Hepatocyte (in vitro differentiated cells): ENCODE data around the gene EEFSEC. TPM values are rescaled to one million over a fixed set of nuclear protein-coding genes. Genes with fewer than 3 reads are reported as not detected.

Experiments used
- DNase-seq: peaks from one replicate; pipeline ENCODE4 v3.0.0-alpha.2; 2016; ENCODE audit warnings: low spot score
- H2AFZ ChIP-seq: fragments of 200-600 bp; sonication (generic); 2 replicates; pipeline ENCODE4 v1.6.0; 2016; ENCODE audit warnings: antibody characterized with exemption, mild to moderate bottlenecking
- H3K27ac ChIP-seq: fragments of 200-600 bp; sonication (generic); 2 replicates; pipeline ENCODE4 v1.5.1; 2016; ENCODE audit warnings: mild to moderate bottlenecking
- H3K27me3 ChIP-seq: fragments of 200-600 bp; sonication (generic); 2 replicates; pipeline ENCODE4 v1.6.1; 2016
- H3K36me3 ChIP-seq: fragments of 200-600 bp; sonication (generic); replicated peaks from 2 replicates; pipeline ENCODE4 v1.5.1; 2016; ENCODE audit warnings: low read depth; ENCODE audit not compliant: insufficient read depth
- H3K4me1 ChIP-seq: fragments of 200-600 bp; sonication (generic); 2 replicates; pipeline ENCODE4 v1.5.1; 2016; ENCODE audit warnings: mild to moderate bottlenecking, moderate library complexity; ENCODE audit not compliant: insufficient read depth
- H3K4me2 ChIP-seq: fragments of 200-600 bp; sonication (generic); 2 replicates; pipeline ENCODE4 v1.6.0; 2016
- H3K4me3 ChIP-seq: fragments of 200-600 bp; sonication (generic); 2 replicates; pipeline ENCODE4 v1.5.1; 2016; ENCODE audit warnings: mild to moderate bottlenecking
- H3K79me2 ChIP-seq: fragments of 200-600 bp; sonication (generic); 2 replicates; pipeline ENCODE4 v1.6.0; 2017; ENCODE audit warnings: mild to moderate bottlenecking
- H3K9me2 ChIP-seq: fragments of 200-600 bp; sonication (generic); replicated peaks from 2 replicates; pipeline ENCODE4 v1.6.0; 2017; ENCODE audit warnings: mild to moderate bottlenecking; ENCODE audit not compliant: insufficient read depth
- H3K9me3 ChIP-seq: fragments of 200-600 bp; sonication (generic); 2 replicates; pipeline ENCODE4 v1.5.1; 2016; ENCODE audit warnings: low read depth, mild to moderate bottlenecking
- H4K20me1 ChIP-seq: fragments of 200-600 bp; sonication (generic); 2 replicates; pipeline ENCODE4 v1.6.0; 2016; ENCODE audit warnings: mild to moderate bottlenecking; ENCODE audit not compliant: insufficient read depth, poor library complexity, severe bottlenecking
- EZH2 ChIP-seq: fragments of 200-600 bp; sonication (generic); IDR thresholded peaks from 2 replicates; pipeline ENCODE4 v1.6.1; 2016; ENCODE audit warnings: antibody characterized with exemption, mild to moderate bottlenecking, borderline replicate concordance
- EZH2phosphoT487 ChIP-seq: fragments of 200-600 bp; sonication (generic); IDR thresholded peaks from one replicate; pipeline ENCODE4 v1.6.1; 2018; ENCODE audit warnings: antibody characterized with exemption, mild to moderate bottlenecking, low read depth, moderate library complexity; ENCODE audit not compliant: unreplicated experiment, severe bottlenecking
- WGBS: methylation state at CpG from one replicate; pipeline ENCODE4 v1.1.6; 2016; ENCODE audit warnings: low lambda C conversion rate; ENCODE audit errors: missing lambda C conversion rate; 5-methylcytosine and 5-hydroxymethylcytosine counted together
- polyA plus RNA-seq: library from polyadenylated mRNA; unstranded; fragments of >200 nt; fragmentation: Nextera tagmentation; extraction: Ambion mirVana; gene quantifications from 2 replicates; pipeline ENCODE4 v1.2.1, GENCODE V29; 2016
- total RNA-seq: library from RNA; depleted of rRNA; stranded (reverse); fragments of >200 nt; gene quantifications from 2 replicates; pipeline ENCODE4 v1.2.3, GENCODE V29; 2014
- TF ChIP-seq, protein P1 (sequence below): fragments of 200-600 bp; sonication (generic); IDR thresholded peaks from 2 replicates; pipeline ENCODE4 v1.5.1; 2016; ENCODE audit warnings: antibody characterized with exemption, mild to moderate bottlenecking; ENCODE audit not compliant: poor library complexity

EEFSEC gene
- total and polyA plus RNA-seq, 2 experiments from 2014 or later: 9.8 to 17.5 TPM

DNA sequence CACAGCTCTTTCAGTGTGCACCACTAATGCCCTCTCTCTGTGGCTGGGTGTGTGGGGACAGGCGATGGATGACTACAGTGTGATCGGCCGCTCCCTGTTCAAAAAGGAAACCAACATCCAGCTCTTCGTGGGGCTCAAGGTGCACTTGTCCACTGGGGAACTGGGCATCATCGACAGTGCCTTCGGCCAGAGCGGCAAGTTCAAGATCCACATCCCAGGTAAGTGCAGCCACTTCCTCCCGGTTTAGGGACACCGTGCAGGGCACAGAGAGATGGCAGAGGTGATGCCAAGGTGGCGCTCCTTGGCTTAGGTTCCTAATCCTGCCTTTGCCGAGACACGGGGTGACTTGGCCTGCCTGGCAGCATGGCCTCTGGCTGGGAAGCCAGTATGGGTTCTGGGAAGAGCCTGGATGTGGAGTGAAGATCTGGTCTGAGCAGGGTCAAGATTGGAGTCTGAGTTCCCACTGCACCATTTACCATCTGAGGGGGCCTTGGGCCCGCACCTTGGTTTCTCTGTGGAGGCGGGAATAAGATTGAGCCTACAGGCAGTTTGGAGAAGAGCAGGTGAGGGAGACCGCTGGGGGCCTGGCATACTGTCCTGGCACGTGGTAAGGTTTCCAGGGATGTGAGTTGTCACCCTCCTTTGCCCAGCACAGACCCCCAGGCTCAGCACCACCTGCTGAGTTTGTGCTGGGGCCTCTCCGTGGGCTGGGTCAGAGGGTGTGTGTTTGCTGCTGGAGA lies 205.0 kb downstream of the EEFSEC start:
- Histone ChIP-seq H3K4me2 (no peak overlapping the region), H3K9me3 (no peaks in the 10 kb centered on the region), H4K20me1 (no peaks in the 10 kb centered on the region), H3K27me3 (no peaks in the 10 kb centered on the region), H3K79me2 (no peaks in the 10 kb centered on the region), H3K4me3 (no peak overlapping the region), H3K36me3 (no peaks in the 10 kb centered on the region), H3K9me2 (no peaks in the 10 kb centered on the region), H3K4me1 (peaks cover 35% of the 10 kb centered on the region), H3K27ac (no peak overlapping the region), H2AFZ (no peak overlapping the region)
- WGBS: 93% methylated on average over 17 of the region's 17 CpGs
- no peak for DNase-seq
- TF ChIP-seq EZH2: no peak
- TF ChIP-seq, protein P1, sequence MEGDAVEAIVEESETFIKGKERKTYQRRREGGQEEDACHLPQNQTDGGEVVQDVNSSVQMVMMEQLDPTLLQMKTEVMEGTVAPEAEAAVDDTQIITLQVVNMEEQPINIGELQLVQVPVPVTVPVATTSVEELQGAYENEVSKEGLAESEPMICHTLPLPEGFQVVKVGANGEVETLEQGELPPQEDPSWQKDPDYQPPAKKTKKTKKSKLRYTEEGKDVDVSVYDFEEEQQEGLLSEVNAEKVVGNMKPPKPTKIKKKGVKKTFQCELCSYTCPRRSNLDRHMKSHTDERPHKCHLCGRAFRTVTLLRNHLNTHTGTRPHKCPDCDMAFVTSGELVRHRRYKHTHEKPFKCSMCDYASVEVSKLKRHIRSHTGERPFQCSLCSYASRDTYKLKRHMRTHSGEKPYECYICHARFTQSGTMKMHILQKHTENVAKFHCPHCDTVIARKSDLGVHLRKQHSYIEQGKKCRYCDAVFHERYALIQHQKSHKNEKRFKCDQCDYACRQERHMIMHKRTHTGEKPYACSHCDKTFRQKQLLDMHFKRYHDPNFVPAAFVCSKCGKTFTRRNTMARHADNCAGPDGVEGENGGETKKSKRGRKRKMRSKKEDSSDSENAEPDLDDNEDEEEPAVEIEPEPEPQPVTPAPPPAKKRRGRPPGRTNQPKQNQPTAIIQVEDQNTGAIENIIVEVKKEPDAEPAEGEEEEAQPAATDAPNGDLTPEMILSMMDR: no peak
- no peak for TF ChIP-seq EZH2phosphoT487

GRCh38 chr3:128359060-128359664 lies 205.9 kb downstream of the EEFSEC start:
- Histone ChIP-seq H2AFZ (no peak overlapping the region), H3K4me2 (no peak overlapping the region), H3K9me3 (no peaks in the 10 kb centered on the region), H3K36me3 (no peaks in the 10 kb centered on the region), H3K4me1 (peaks cover 28% of the 10 kb centered on the region), H3K27me3 (no peaks in the 10 kb centered on the region), H4K20me1 (no peaks in the 10 kb centered on the region), H3K4me3 (no peak overlapping the region), H3K9me2 (no peaks in the 10 kb centered on the region), H3K27ac (no peak overlapping the region), H3K79me2 (no peaks in the 10 kb centered on the region)
- DNase-seq: no peak
- TF ChIP-seq EZH2 (no peak), EZH2phosphoT487 (no peak)
- TF ChIP-seq, protein P1: no peak
- 70% methylated on average over 6 of the region's 6 CpGs for WGBS

DNA sequence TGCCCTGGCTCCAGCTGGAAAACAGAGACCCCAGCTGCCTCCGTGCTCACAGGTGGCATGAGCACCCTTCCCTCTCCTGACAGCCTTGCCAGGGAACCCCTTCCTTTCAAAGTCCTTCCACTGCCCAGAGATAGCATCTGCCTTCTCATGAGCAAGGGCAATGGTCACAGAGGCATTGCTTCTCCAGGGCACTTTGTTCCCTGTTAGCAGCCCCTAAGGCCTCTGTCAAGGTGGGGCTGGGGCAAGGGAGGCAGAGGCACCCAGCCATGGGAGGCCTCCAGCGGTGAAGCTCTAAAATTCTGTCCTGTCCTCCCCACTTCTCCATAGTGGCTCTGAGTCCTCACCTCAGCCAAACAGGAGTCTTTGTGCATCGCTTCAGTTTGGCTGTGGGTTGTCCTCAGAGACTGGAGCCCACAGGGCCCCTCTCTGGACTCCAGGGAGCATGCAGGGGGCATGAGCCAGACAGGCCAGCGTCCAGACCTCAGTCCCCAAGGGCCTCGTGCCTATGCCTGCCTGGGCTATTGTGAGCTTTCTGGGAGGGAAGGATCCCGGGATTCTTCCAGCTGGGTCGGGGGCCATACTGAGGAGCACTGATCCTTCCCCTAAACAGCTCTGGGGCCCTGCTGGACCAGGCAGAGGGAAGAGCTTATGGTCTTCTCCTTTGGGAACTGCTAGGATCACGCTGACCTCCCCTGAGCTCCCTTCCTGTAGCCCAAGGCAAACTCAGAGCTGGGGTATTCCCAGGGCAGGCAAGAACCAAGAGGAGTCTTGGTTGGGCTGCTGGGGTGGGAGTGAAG lies 206.8 kb downstream of the EEFSEC start:
- WGBS: 84% methylated on average over 8 of the region's 8 CpGs
- TF ChIP-seq, protein P1: no peak
- TF ChIP-seq EZH2 (no peak), EZH2phosphoT487 (no peak)
- Histone ChIP-seq H3K4me1 (peaks cover 20% of the 10 kb centered on the region), H3K9me3 (no peaks in the 10 kb centered on the region), H3K27ac (no peak overlapping the region), H2AFZ (no peak overlapping the region), H3K9me2 (no peaks in the 10 kb centered on the region), H3K4me2 (no peak overlapping the region), H3K4me3 (no peak overlapping the region), H4K20me1 (no peaks in the 10 kb centered on the region), H3K36me3 (no peaks in the 10 kb centered on the region), H3K27me3 (no peaks in the 10 kb centered on the region), H3K79me2 (no peaks in the 10 kb centered on the region)
- no peak for DNase-seq
